A673 (cell line): ENCODE data around the gene FNDC10. TPM values are rescaled to one million over a fixed set of nuclear protein-coding genes. Genes with fewer than 3 reads are reported as not detected.

Experiments
- BruUV-seq: library from RNA; stranded (reverse); fragments of 400-500 nt; replicated peaks from 2 replicates; lab custom pipeline; 2021; lab: Mats Ljungman, UMichigan
- CTCF ChIA-PET: fragments of 300-600 bp; sonication (Branson Sonifier 250); formaldehyde crosslinking; loops from one replicate; lab custom pipeline; 2022; ENCODE audit warnings: antibody characterized with exemption; lab: Charles Lee
- POLR2A ChIA-PET: fragments of 300-600 bp; sonication (Branson Sonifier 250); formaldehyde crosslinking; loops from one replicate; lab custom pipeline; 2022; ENCODE audit warnings: antibody characterized with exemption; ENCODE audit not compliant: low non-redundant PET; lab: Charles Lee
- DNase-seq: peaks from one replicate; pipeline ENCODE4 v3.0.0-alpha.2; 2015; ENCODE audit warnings: low spot score
- H3K27ac ChIP-seq: fragments of 200-600 bp; sonication (generic); 2 replicates; pipeline ENCODE4 v1.5.1; 2016; ENCODE audit warnings: mixed run types, low read depth, mild to moderate bottlenecking, mixed read lengths, antibody characterized with exemption, low read length; ENCODE audit not compliant: poor library complexity, severe bottlenecking
- H3K27me3 ChIP-seq: fragments of 200-600 bp; sonication (generic); replicated peaks from 2 replicates; pipeline ENCODE4 v1.6.1; 2017; ENCODE audit warnings: mixed run types, low read depth, mild to moderate bottlenecking, mixed read lengths, antibody characterized with exemption, low read length; ENCODE audit not compliant: insufficient read depth, poor library complexity
- H3K36me3 ChIP-seq: fragments of 200-600 bp; sonication (generic); 2 replicates; pipeline ENCODE4 v1.6.1; 2016; ENCODE audit warnings: mixed run types, mild to moderate bottlenecking, mixed read lengths, antibody characterized with exemption, low read length; ENCODE audit not compliant: insufficient read depth, poor library complexity, severe bottlenecking
- H3K4me1 ChIP-seq: fragments of 200-600 bp; sonication (generic); 2 replicates; pipeline ENCODE4 v1.6.1; 2017; ENCODE audit warnings: mixed run types, mild to moderate bottlenecking, mixed read lengths, antibody characterized with exemption, low read length; ENCODE audit not compliant: insufficient read depth, poor library complexity, severe bottlenecking
- H3K4me3 ChIP-seq: fragments of 200-600 bp; sonication (generic); 2 replicates; pipeline ENCODE4 v1.5.1; 2016; ENCODE audit warnings: low read depth, mixed run types, mild to moderate bottlenecking, mixed read lengths, low read length; ENCODE audit not compliant: poor library complexity, severe bottlenecking
- H3K9me3 ChIP-seq: fragments of 200-600 bp; sonication (generic); 2 replicates; pipeline ENCODE4 v1.6.1; 2016; ENCODE audit warnings: mixed run types, low read depth, mild to moderate bottlenecking, mixed read lengths, antibody characterized with exemption, low read length; ENCODE audit not compliant: poor library complexity, severe bottlenecking
- CTCF ChIP-seq: fragments of 300-800, 200-600 bp; sonication (generic); conservative IDR thresholded peaks from 2 replicates; pipeline ENCODE4 v1.5.1; 2017; ENCODE audit warnings: low read depth, mild to moderate bottlenecking, antibody characterized with exemption, low read length, moderate library complexity, mixed read lengths
- EZH2 ChIP-seq: fragments of 200-600 bp; sonication (generic); IDR thresholded peaks from 2 replicates; pipeline ENCODE4 v1.6.1; 2017; ENCODE audit warnings: borderline replicate concordance, low read depth, mild to moderate bottlenecking, mixed read lengths, antibody characterized with exemption, low read length; ENCODE audit not compliant: poor library complexity, severe bottlenecking
- intact Hi-C: fragments of 100-400 bp; cut with micrococcal nuclease; formaldehyde crosslinking; loops from one replicate; pipeline ENCODE4 v1.10.0; 2022; ENCODE audit not compliant: unreplicated experiment
- total RNA-seq: library from RNA; stranded (reverse); gene quantifications from 2 replicates; pipeline ENCODE4 v1.2.3, GENCODE V29; 2021

The FNDC10 gene
- total RNA-seq, 1 experiment from 2014 or later: 1.7 TPM

- POLR2A ChIA-PET: no interaction called here
- no peak overlapping the region for H3K4me3 ChIP-seq
- no peak for TF ChIP-seq EZH2
- no peak for TF ChIP-seq CTCF
- no peaks in the 10 kb centered on the region for H3K36me3 ChIP-seq
- H3K27ac ChIP-seq: no peak overlapping the region
- H3K4me1 ChIP-seq: peaks cover 4% of the 10 kb centered on the region
- CTCF ChIA-PET: no interaction called here
- BruUV-seq: no TSS peak
- DNase-seq: no peak
- no peaks in the 10 kb centered on the region for H3K9me3 ChIP-seq
- intact Hi-C loops: no loop called here
- no peaks in the 10 kb centered on the region for H3K27me3 ChIP-seq
These were observed 23.9 kb upstream of the FNDC10 start for GRCh38 chr1:1623631-1624442.

GRCh38 chr1:1623181-1623630 lies 23.3 kb upstream of the FNDC10 start:
- Histone ChIP-seq H3K36me3 (no peaks in the 10 kb centered on the region), H3K4me3 (no peak overlapping the region), H3K27me3 (no peaks in the 10 kb centered on the region), H3K27ac (no peak overlapping the region), H3K9me3 (no peaks in the 10 kb centered on the region), H3K4me1 (peaks cover 4% of the 10 kb centered on the region)
- POLR2A ChIA-PET: no interaction called here
- DNase-seq: no peak
- BruUV-seq: no TSS peak
- intact Hi-C loops: no loop called here
- CTCF ChIA-PET: no interaction called here
- TF ChIP-seq CTCF (no peak), EZH2 (no peak)

- BruUV-seq: no TSS peak
- TF ChIP-seq EZH2: no peak
- TF ChIP-seq CTCF: no peak
- CTCF ChIA-PET: no interaction called here
- POLR2A ChIA-PET: no interaction called here
- Histone ChIP-seq H3K4me3 (no peak overlapping the region), H3K27ac (no peak overlapping the region), H3K36me3 (no peaks in the 10 kb centered on the region), H3K4me1 (peaks cover 4% of the 10 kb centered on the region), H3K9me3 (no peaks in the 10 kb centered on the region), H3K27me3 (no peaks in the 10 kb centered on the region)
- no peak for DNase-seq
- intact Hi-C loops: no loop called here
These were observed 22.8 kb upstream of the FNDC10 start for GRCh38 chr1:1622788-1623094.
